GM12878 (cell line): ENCODE measurements around the gene NT5C. TPM values are rescaled to one million over a fixed set of nuclear protein-coding genes. Genes with fewer than 3 reads are reported as not detected.

Source experiments
- ATAC-seq: fragments of 200-7000 bp; cut with Tn5 transposase; 3 replicates; pipeline ENCODE4 v1.9.1; 2020; ENCODE audit warnings: mild to moderate bottlenecking, moderate library complexity
- BruUV-seq: library from RNA; stranded (reverse); fragments of 400-500 nt; replicated peaks from 2 replicates; lab custom pipeline; 2021; lab: Mats Ljungman, UMichigan
- CTCF ChIA-PET: fragments of 300-600 bp; sonication (Branson Sonifier 250); formaldehyde crosslinking; extraction: SDS; loops from one replicate; lab custom pipeline; 2021; ENCODE audit warnings: inconsistent platforms; lab: Yijun Ruan, JAX
- POLR2A ChIA-PET: fragments of 350-600 bp; formaldehyde crosslinking; extraction: SDS; loops from one replicate; lab custom pipeline; 2021; ENCODE audit warnings: inconsistent platforms; lab: Charles Lee
- RAD21 ChIA-PET: fragments of 300-600 bp; sonication (Branson Sonifier 250); formaldehyde crosslinking; loops from one replicate; lab custom pipeline; 2023; ENCODE audit warnings: antibody characterized with exemption; ENCODE audit not compliant: unreplicated experiment; lab: Charles Lee
- SMC1A ChIA-PET: fragments of 300-600 bp; sonication (Branson Sonifier 250); formaldehyde crosslinking; loops from one replicate; lab custom pipeline; 2023; ENCODE audit not compliant: unreplicated experiment, uncharacterized antibody; lab: Charles Lee
- DNase-seq: peaks from one replicate; pipeline ENCODE4 v3.0.0-alpha.2; 2011; ENCODE audit warnings: low read depth, low spot score
- FAIRE-seq: peaks from 3 replicates; lab custom pipeline; 2011; peaks lifted over from hg19 to GRCh38; lab: Jason Lieb, UNC
- H2AFZ ChIP-seq: 2 replicates; pipeline ENCODE4 v1.6.0; 2011; ENCODE audit warnings: low read depth, low read length, control low read depth; ENCODE audit not compliant: control insufficient read depth
- H3K27ac ChIP-seq: 2 replicates; pipeline ENCODE4 v1.5.1; 2011; ENCODE audit warnings: control low read depth; ENCODE audit not compliant: control insufficient read depth, insufficient read depth
- H3K27me3 ChIP-seq, 2 experiments: replicated peaks in 1 of 2; 2 replicates each; pipeline versions ENCODE4 v1.6.0 to v1.6.1; 2011; ENCODE audit warnings: low read length in 1 of 2; ENCODE audit not compliant: control insufficient read depth in 2 of 2, insufficient read depth in 2 of 2
- H3K36me3 ChIP-seq, 2 experiments: 2 replicates each; pipeline ENCODE4 v1.5.1; 2011; ENCODE audit warnings: low read length in 1 of 2; ENCODE audit not compliant: control insufficient read depth in 2 of 2, insufficient read depth in 2 of 2
- H3K4me1 ChIP-seq: 2 replicates; pipeline ENCODE4 v1.6.1; 2011; ENCODE audit warnings: mild to moderate bottlenecking, low read length, moderate library complexity, mixed read lengths; ENCODE audit not compliant: control insufficient read depth, insufficient read depth
- H3K4me2 ChIP-seq: 2 replicates; pipeline ENCODE4 v1.6.0; 2011; ENCODE audit warnings: control low read depth; ENCODE audit not compliant: control insufficient read depth, insufficient read depth
- H3K4me3 ChIP-seq: fragments of 200-600 bp; sonication (generic); 2 replicates; pipeline ENCODE4 v1.5.1; 2016
- H3K79me2 ChIP-seq: 2 replicates; pipeline ENCODE4 v1.6.0; 2011; ENCODE audit warnings: low read length; ENCODE audit not compliant: control insufficient read depth, insufficient read depth
- H3K9ac ChIP-seq: 2 replicates; pipeline ENCODE4 v1.8.0; 2011; ENCODE audit warnings: low read length, control low read depth, mixed read lengths; ENCODE audit not compliant: control insufficient read depth, insufficient read depth
- H3K9me3 ChIP-seq: replicated peaks from 3 replicates; pipeline ENCODE4 v1.5.1; 2011; ENCODE audit warnings: mild to moderate bottlenecking, low read length; ENCODE audit not compliant: control insufficient read depth, insufficient read depth
- H4K20me1 ChIP-seq: 2 replicates; pipeline ENCODE4 v1.6.0; 2011; ENCODE audit not compliant: control insufficient read depth, insufficient read depth
- CHD2 ChIP-seq: IDR thresholded peaks from 2 replicates; pipeline ENCODE4 v1.6.1; 2011; ENCODE audit warnings: low read depth, low read length, improper control_type of control experiment, borderline replicate concordance
- CREB1 ChIP-seq: IDR thresholded peaks from 2 replicates; pipeline ENCODE4 v1.6.1; 2012; ENCODE audit warnings: low read depth, mild to moderate bottlenecking, inconsistent platforms
- E2F8 ChIP-seq: fragments of 450-650 bp; IDR thresholded peaks from 2 replicates; pipeline ENCODE4 v1.6.1; 2018; ENCODE audit warnings: mild to moderate bottlenecking, low read depth, moderate library complexity; ENCODE audit not compliant: partially characterized antibody
- HCFC1 ChIP-seq: fragments of 150-350 bp; IDR thresholded peaks from 2 replicates; pipeline ENCODE4 v1.6.1; 2014; ENCODE audit warnings: low read length
- MYC ChIP-seq: IDR thresholded peaks from 2 replicates; pipeline ENCODE4 v1.6.1; 2011; ENCODE audit warnings: mild to moderate bottlenecking, low read length, moderate library complexity, inconsistent platforms; ENCODE audit not compliant: insufficient read depth, insufficient replicate concordance, insufficient read length, severe bottlenecking
- PRDM15 ChIP-seq: fragments of 450-650 bp; formaldehyde crosslinking; IDR thresholded peaks from 2 replicates; pipeline ENCODE4 v1.4.0; 2020; ENCODE audit warnings: mild to moderate bottlenecking, moderate library complexity
- RFX5 ChIP-seq: IDR thresholded peaks from 2 replicates; pipeline ENCODE4 v1.6.1; 2011; ENCODE audit warnings: low read depth, low read length, improper control_type of control experiment
- ZBTB4 ChIP-seq: fragments of 450-650 bp; formaldehyde crosslinking; IDR thresholded peaks from 2 replicates; pipeline ENCODE4 v1.4.0; 2022; ENCODE audit warnings: mild to moderate bottlenecking, moderate library complexity
- WGBS: methylation state at CpG from one replicate; pipeline ENCODE4 v1.1.6; 2016; ENCODE audit warnings: low lambda C conversion rate; ENCODE audit not compliant: insufficient replicate concordance, insufficient coverage; ENCODE audit errors: missing lambda C conversion rate; 5-methylcytosine and 5-hydroxymethylcytosine counted together
- in situ Hi-C: fragments of 300-500 bp; cut with MboI; formaldehyde crosslinking; loops from 9 replicates; pipeline ENCODE4 v1.14.3; 2018; ENCODE audit warnings: mixed read lengths
- intact Hi-C: fragments of 100-400 bp; cut with micrococcal nuclease; formaldehyde crosslinking; loops from one replicate; pipeline ENCODE4 v1.14.2; 2022; ENCODE audit not compliant: unreplicated experiment
- polyA plus RNA-seq, 11 experiments: library from polyadenylated mRNA; depleted of rRNA in 4 of 11; unstranded in 6 of 11; stranded (reverse) in 5 of 11; fragments of >200 nt; fragmentation: Nextera tagmentation in 4 of 11; fragmentation: Illumina TruSeq in 1 of 11; extraction: Ambion mirVana in 4 of 11; extraction: Trizol in 1 of 11; gene quantifications; 1 replicate in 1 of 11; 2 replicates in 10 of 11; pipeline versions ENCODE4 v1.2.1 to v1.2.3, GENCODE V29; 2011 to 2016; ENCODE audit warnings: inconsistent platforms in 2 of 11, missing spikeins in 2 of 11, low read depth in 1 of 11
- total RNA-seq, 4 experiments: library from RNA; depleted of rRNA in 3 of 4; stranded (reverse); fragments of >200 nt in 3 of 4; fragmentation: Illumina TruSeq in 1 of 4; extraction: Trizol in 1 of 4; gene quantifications; 2 replicates each; pipeline versions ENCODE4 v1.2.1 to v1.2.3, GENCODE V29; 2013 to 2021

Gene NT5C
- total and polyA plus RNA-seq, 10 of the 15 experiments (the other 5 are each of a cell fraction or from before 2014, with no cell fraction given): 3.7 to 158 (median 63.9) TPM

- H3K36me3 ChIP-seq: peaks cover 0 to 12% of the 10 kb centered on the region in 2 experiments; a peak in 1 of 4 replicates
- no peak overlapping the region for H3K9ac ChIP-seq
- in situ Hi-C loops: loop anchor here (5.0 kb wide), 1 partner anchor 294 kb away; no protein-coding TSS in a partner anchor
- H2AFZ ChIP-seq: no peak overlapping the region
- ChIA-PET SMC1A (interaction anchor here (1.7 to 8.1 kb wide), 4 partner anchors 14 to 156 kb away, joined by 4 to 134 read pairs (median 42); partner anchors contain the start of gene NT5C), POLR2A (interaction anchor here (0.6 to 5.0 kb wide), 3 partner anchors 13 to 77 kb away, joined by 3 to 53 read pairs (median 4); partner anchors contain the start of gene NT5C), RAD21 (interaction anchor here (0.6 to 2.5 kb wide), 3 partner anchors 13 to 132 kb away, joined by 3 to 7 read pairs (median 4); partner anchors contain the start of gene NT5C), CTCF (interaction anchor here (0.6 to 9.3 kb wide), 8 partner anchors 9 to 283 kb away, joined by 3 to 293 read pairs (median 10); partner anchors contain the start of genes NT5C and NUP85)
- no TSS peak for BruUV-seq
- peaks cover 5% of the 10 kb centered on the region for H3K79me2 ChIP-seq
- H3K4me2 ChIP-seq: no peak overlapping the region
- no peak overlapping the region for H3K27ac ChIP-seq
- no peak for DNase-seq
- ATAC-seq: no peak
- peaks cover 38% of the 10 kb centered on the region for H3K4me1 ChIP-seq
- no peaks in the 10 kb centered on the region; the same call in 2 of the 3 replicates for H3K9me3 ChIP-seq
- WGBS: 96% methylated on average over 14 of the region's 14 CpGs
- intact Hi-C loops: no loop called here
- H3K27me3 ChIP-seq: no peaks in the 10 kb centered on the region
- H4K20me1 ChIP-seq: no peaks in the 10 kb centered on the region
- no peak overlapping the region for H3K4me3 ChIP-seq
- FAIRE-seq: no peak
- TF ChIP-seq MYC (no peak), RFX5 (no peak), HCFC1 (no peak), PRDM15 (CRISPR knock-in tag) (no peak), CHD2 (no peak), E2F8 (no peak), CREB1 (no peak), ZBTB4 (CRISPR knock-in tag) (no peak)
Measured at GRCh38 chr17:75118307-75118706, 13.2 kb downstream of the NT5C start.
